Measurements from ENCODE around the gene DYTN.

- TF ChIP-seq, protein P1, sequence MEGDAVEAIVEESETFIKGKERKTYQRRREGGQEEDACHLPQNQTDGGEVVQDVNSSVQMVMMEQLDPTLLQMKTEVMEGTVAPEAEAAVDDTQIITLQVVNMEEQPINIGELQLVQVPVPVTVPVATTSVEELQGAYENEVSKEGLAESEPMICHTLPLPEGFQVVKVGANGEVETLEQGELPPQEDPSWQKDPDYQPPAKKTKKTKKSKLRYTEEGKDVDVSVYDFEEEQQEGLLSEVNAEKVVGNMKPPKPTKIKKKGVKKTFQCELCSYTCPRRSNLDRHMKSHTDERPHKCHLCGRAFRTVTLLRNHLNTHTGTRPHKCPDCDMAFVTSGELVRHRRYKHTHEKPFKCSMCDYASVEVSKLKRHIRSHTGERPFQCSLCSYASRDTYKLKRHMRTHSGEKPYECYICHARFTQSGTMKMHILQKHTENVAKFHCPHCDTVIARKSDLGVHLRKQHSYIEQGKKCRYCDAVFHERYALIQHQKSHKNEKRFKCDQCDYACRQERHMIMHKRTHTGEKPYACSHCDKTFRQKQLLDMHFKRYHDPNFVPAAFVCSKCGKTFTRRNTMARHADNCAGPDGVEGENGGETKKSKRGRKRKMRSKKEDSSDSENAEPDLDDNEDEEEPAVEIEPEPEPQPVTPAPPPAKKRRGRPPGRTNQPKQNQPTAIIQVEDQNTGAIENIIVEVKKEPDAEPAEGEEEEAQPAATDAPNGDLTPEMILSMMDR (IDR thresholded peaks at IDR 0.05; ENCODE audit: borderline replicate concordance, extremely low read depth, low read length, poor library complexity, severe bottlenecking) = no peak
- TF ChIP-seq EZH2 (IDR thresholded peaks at IDR 0.05; ENCODE audit: borderline replicate concordance, low read depth, low read length, severe bottlenecking) = no peak
Observed at GRCh38 chr2:206619011-206619410, 99.2 kb downstream of the DYTN start.

All from DND-41 (cell line).